NCI-H146 treated with DMSO at 0.1 percent for 48 hours (cell line): ENCODE measurements around the gene SLC22A31.
"Not testable (repeated sequence)": the region's sequence is repeated elsewhere in the genome, so short reads cannot be mapped to it uniquely, and the experiment has no call there.

Experiments used
- DNase-seq: peaks from one replicate; lab custom pipeline; 2025; ENCODE audit not compliant: unreplicated experiment; lab: John Stamatoyannopoulos, UW

Gene SLC22A31

DNA sequence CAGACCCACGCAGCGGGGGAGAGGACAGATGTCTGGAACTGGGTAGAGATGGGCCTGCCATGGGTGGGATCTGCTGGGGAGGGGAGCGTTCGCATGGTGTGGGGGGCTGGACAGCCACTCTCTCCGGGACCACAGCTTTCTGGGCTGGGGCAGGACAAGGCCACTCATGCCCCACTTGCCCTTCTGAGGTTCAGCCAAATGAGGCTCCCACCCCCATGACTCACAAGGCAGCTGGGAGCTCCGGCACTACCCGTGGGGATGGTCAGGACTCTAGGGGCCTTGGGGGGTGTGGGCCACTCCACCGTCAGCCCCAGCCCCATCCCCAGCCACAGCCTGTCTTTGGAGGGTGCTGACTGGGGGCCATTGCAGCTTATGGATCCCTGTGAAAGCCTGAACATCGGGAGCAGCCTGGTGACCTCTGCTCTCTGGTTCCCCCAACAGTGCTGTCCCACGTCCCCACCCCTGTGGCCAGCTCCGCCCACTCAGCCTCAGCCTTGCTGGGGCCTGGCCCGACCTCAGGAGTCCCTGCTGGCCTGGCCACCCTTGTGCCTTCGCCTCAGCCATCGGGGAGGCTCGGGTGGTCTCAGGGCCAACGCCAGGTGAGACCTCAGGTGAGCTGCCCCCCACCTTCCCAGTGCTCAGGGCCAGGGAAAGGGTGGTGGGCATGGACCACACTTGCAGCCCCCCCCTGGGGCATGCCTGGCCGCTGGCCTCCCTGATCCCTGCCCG is 33.5 kb downstream of the SLC22A31 start:
- DNase-seq = no peak

DNA sequence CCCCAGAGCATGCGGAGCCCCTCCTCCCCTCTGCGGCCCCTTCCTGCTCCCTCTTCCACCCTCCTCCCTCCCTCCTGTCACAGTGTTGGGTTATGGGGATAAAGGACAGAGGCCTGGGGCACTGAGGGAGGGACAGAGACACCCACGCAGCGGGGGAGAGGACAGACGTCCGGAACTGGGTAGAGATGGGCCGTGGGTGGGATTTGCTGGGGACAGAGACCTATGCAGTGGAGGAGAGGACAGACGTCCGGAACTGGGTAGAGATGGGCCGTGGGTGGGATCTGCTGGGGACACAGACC is 34.7 kb downstream of the SLC22A31 start:
- DNase-seq = not testable (repeated sequence)

DNA sequence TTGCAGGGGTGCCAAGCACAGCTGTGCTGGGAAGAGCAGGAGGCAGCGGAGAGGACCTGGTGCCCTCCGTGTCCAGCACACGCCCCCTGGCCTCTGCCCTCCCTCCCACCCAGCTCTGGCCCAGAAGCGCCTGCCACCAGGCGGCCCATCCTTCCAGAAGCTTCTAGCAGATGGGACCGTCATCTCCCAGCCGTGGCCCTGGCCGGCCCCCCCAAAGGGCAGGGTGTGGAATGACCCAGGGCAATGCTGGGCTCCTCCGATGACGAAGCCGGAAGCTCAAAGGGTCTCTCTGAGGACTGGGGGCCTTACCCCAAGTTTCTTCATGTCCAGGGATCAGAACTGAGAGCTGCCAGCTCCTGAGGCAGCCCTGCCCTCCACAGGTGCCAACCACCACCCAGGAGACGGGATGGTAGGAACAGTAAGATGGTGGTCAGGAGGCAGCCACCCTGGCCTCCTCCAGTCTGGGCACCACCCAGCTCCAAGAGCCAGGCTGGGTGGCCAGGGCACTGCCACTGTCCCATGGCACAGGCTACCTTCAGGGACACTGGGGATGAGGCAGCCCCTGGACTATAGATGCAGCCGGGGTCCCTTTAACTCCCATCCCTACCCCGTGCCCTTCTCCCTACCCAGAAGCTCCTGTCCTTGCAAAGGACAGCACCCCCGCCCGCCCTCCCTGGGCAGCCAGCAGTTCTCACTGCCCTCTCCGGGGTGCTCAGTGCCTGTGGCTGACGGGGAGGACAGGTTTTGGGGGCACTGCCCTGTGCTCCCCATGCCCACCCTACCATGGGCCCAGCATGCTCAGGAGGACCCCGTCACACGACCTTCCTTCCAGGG is 35.3 kb downstream of the SLC22A31 start:
- no peak for DNase-seq

DNA sequence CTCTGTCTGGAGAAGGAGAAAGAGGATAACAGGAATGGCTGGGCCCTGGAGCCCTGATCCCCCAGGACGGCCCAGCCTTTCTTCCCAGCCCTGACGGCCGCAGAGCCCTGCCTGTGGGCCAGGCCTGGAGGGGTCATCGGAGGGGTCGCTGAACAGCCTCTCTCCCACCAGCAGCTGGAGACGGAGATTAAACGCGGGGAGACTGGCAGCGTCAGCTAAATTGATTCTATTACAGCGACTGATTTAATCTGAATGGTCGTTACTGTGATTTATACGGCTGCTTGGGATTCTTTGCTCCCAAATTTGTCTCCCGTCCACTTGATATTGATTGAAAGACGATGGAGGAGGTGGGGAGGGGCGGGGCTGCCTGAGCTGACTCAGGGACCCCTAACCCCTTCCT is 35.9 kb downstream of the SLC22A31 start:
- no peak for DNase-seq

DNA sequence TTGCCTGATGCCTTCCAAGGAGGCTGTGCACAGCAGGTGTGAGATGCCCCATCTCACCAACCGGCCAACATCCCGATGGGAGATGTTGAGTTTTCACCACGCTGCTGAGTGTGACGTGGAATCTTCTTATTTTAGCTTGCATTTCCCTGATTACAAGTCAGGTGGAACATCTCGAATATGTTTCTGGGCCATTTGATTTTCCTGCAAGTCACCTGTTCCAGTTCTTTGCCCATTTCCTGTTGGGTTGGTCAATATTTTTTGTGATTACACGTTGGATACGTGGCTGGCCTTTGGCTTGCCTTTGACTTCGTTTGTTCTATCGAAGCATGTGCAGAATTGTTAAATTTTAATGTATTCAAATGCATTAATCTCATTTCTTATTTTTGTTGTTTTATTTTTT is 37.0 kb downstream of the SLC22A31 start:
- DNase-seq = no peak

DNA sequence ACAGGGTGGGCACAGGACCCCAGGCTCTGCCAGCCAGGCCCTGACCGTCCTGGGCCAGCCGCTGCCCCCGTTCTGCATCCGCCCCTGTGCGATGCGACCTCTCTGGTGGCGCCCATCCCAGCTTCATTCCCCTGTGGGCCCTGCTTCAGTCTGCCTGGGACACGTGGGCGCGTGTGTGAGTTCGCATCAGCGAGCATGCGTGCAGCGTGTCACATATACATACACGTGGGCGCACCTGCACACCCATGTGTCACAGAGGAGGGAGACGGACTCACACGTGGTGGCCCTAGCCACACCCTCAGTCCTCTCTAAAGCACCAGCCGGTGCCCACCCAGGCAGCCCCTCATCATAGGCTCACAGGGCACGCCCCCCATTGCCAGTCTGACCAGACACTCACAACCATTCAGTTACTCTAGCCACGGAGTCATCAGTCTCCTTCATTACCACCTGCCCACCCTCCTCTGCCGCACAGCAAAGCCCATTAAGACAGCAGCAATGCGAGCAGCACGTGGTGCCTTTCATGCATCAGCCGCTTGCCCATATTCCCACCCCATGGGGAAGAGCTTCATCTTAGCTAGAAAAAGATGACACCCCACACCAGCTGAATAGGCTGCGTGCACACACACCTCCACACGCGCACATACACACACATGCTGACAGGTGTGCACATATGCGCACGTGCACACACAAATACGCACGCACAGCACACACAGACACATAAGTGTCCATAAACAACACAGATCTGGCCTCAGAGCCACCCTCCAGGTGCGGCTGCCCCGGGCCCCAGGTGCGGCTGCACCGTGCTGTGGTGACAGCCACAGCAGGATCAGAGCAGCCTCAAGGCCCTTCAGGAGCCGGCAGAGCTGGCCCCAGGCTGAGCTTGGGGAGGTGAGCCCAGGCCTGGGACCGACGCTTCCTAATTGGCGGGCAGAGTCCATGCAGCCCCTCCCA is 38.3 kb downstream of the SLC22A31 start:
- no peak for DNase-seq

DNA sequence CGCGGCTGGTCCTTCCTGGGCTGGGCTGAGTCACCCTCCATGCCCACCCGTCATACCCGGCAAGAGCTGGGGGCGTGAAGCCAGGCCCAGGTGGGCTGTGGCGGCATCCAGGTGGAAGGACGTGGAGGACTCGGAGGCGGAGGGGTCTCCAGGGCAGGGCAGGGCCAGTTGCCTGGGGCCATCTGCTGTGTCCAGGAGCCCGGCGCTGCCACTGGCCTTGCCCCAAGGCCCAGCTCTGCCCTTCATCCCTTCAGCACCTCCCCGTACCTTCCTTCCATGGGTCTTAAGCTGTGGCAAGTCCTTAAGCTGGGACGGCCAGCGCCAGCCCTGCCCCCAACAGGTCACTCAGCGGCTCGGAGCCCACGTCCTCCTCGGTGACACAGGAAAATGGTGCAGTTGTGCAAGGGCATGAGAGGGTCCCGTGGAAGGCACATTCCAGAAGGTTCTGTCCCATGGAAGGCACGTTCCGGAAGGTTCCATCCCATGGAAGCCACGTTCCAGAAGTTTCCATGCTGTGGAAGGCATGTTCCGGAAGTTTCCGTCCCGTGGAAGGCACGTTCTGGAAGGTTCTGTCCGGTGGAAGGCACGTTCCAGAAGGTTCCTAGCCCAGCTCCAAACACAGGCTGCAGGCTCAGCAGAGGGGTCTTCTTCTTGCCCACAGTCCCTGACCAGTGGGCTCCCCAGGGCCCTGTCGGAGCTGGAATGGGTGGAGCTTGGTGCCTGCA is 39.2 kb downstream of the SLC22A31 start:
- DNase-seq = no peak

DNA sequence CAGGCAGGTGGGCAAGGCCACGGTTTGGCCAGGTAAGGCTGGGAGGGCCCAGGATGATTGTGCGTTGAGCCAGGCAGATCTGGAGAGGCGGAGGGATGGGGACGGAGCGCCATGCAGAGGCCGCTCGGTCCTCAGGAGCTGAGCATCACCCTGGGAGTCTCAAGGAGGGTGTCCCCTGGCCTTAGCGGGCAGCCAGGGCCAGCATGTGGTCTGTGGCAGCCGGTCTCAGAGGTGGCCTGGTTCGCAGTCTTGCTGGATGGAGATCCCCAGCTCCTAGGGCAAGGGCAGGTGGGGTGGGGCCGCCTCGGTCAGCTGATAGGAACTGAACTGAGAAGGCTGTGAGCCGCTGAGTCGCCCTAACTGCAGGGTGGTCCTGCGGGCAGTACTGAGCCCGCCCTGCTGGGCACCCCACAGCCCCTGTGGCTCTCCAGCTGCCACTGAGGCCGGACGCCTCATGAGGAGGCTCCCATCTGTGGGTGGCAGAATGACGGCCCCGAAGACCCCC is 40.4 kb downstream of the SLC22A31 start:
- no peak for DNase-seq

DNA sequence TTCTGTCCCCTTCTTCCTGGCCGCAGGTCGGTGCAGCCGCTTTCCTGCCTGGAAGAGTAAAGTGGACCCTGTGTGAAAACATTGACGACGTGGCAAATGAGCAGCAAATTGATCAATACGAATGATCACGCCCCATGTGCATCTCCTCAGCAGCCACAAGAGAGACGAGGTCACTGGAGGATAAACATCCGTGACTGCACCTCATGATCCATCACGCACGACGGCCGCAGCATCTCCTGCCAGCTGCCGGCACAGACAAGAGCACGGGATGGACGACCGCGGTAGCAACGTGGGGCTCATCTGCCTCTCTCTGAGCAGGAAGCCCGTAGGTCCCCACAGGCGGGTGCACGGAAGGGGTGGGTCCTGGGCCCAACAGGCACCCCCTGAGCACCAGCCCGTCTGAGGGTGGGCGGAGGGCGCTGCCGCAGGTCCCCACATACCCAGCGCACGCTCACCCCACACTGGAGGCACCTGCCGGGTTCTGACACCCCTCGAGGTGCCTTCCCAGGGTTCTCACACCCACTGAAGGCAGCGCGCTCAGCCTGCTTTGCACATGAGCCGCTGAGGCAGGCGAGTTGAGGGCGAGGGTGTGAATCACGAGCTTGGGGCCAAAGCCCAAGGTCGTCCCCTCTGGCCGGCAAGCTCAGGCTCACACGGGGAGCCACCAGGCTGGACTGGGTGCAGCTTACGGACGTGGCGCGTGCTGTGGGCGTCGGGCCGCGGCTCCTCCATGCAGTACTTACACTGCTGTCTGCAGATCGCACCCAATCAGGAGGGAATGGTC is 41.1 kb downstream of the SLC22A31 start:
- DNase-seq = no peak

DNA sequence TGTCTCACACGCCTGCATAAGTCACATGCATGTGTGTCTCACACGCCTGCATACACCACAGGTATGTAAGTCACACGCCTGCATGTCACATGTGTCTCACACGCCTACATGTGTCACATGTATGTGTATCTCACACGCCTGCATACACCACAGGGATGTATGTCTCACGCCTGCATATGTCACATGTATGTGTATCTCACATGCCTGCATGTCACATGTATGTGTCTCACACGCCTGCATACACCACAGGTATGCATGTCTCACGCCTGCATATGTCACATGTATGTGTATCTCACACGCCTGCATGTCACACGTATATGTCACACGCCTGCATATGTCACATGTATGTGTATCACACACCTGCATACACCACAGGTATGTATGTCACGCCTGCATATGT is 42.6 kb downstream of the SLC22A31 start:
- no peak for DNase-seq

DNA sequence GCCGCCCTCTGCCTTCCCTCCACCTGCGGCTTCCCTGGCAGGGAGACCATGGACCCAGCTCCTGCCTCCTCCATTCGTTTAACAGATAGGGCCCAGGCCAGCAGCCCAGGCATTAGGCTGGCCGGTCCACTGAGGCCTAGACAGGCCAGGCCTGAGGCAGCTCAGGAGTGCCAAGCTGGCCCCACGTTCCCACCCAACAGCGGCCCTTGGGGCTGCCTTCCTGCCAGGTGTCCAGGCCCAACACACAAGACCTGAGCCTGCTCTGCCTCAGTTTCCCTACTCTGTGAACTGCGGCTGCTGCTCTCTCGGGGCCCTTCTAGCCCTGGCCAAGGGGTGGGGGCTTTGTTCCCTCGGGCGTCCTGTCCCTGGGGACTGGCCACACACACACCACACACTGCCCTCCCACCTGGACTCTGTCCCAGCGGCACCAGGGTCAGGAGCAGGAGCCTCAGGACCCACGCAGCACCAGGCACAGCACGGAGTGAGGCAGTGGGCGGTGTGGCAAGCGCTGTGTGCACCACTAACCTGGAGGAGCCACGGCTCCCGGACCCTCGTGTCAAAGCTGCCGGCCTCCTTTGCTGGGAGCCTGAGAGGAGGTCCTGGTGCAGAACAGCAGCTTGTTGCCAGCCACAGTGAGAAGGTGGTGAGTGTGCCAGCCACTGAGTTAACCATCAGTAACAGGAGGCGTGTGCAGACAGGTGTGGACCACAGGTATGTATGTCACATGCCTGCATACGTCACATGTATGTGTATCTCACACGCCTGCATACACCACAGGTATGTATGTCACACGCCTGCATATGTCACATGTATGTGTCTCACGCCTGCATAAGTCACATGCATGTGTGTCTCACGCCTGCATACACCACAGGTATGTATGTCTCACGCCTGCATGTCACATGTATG is 43.3 kb downstream of the SLC22A31 start:
- no peak for DNase-seq

DNA sequence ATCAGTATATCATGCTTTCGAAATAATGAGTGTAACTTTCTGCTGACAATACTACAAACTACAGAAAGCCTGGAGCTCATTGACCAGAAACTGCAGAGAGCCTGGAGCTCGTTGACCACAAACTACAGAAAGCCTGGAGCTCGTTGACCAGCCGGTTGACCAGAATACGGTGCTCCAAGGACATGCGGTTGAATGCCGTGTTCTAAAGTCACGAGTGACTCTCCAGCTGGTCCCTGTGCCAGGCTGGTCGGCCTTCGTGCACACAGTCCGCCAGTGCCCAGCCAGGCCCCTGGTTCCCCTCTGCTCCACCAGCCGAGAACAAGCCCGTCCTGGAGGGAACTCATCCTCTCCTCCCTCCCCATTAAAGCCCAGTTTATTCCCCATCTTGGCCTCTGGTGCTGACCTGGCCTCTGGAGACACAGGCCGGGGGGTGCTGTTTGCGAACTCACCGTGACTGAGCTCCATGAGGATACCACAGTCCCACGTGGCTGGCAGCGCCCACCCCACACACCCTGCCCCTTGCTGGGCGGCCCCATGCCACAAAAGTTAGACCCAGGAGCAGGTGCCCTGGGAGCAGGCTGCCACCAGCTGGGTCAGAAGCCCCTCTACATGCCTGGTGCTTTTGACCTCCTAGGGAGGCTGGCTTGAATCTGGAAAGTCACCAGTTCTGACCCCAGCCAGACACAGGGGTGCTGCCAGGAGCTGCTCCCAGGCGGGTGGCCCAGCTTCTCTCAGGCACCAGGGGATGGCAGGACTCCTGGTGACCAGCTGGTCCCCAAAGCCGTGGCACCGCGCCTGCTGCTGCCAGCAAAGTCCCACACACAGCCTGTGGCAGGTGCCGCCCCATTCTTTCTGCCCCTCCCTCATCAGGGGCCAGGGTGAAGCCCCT is 44.2 kb downstream of the SLC22A31 start:
- no peak for DNase-seq

DNA sequence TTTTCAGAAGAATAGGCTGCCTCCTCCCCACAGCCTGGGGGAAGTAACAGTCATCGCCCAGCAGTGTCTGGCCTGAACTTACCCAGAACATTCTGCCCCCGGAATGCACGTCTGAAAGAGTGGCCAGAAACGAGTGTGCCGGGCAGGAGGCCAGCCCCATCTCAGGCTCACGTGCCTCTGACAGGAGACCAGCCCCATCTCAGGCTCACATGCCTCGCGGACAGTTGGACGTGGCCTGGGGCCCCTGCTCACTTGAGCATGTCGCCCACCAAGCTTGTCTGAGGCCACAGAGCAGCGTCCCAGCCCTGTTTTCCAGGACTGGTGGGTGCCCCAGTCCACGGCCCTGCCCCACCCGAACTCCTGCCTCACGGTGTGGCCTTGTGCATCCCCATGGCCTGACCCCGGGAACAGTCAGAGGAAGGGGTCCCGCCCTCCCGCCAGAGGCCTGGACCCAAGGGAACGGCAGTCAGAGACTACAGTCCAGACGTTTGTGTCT is 45.1 kb downstream of the SLC22A31 start:
- DNase-seq = no peak

DNA sequence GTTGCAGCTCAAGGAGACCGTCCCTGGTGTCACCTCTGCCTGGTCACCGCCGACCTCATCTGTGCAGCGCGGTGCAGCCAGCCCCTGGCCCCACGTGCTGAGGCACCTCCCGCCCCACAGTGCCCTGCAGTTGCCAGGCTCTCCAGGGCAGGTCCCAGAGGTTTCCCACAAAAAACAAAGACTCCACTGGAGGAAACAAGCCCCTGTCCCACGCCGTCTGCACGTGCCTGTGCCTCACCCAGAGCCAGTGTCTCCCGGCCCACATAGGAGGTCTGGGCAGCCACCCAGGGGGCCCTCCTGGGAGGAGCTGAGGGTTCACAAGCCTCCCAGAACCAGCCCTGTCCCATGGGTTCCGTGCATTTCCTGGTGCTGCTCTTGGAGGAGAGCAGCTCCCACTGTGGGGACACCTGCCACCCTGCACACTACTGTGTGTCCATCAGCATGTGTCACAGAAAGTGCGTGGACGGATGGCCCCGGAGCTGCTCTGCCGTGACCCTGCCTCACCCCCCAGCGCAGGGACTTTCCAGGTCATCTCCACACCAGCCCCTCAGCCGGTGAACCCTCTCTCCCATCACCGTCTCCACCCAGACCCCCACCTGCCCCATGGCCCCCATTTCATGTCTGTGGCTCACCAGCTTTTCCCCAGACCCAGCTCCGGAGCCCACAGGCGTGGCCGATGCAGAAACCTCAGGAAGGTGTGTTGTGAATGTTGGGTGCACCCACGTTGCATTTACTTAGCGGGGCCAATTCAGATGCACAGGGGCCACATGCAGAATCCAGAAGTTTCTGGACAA is 45.8 kb downstream of the SLC22A31 start:
- no peak for DNase-seq

DNA sequence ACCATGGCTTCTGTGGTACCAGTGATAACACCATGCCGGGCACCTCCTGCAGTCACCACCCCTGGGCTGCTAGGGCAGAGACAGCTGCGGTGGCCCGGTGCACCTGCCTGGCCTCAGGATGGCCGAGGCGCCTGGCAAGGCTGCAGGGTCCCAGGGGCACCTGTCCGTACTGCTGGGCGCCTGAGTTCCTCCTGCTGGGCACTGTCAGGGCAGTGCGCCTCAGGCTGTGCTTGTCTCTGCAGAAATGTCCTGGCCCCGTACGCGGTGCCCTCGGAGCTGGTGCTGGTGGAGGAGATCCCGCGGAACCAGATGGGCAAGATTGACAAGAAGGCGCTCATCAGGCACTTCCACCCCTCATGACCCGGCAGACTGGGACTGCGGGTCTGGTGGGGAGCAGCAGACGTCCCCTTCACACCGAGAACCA is 46.5 kb downstream of the SLC22A31 start:
- DNase-seq = no peak

DNA sequence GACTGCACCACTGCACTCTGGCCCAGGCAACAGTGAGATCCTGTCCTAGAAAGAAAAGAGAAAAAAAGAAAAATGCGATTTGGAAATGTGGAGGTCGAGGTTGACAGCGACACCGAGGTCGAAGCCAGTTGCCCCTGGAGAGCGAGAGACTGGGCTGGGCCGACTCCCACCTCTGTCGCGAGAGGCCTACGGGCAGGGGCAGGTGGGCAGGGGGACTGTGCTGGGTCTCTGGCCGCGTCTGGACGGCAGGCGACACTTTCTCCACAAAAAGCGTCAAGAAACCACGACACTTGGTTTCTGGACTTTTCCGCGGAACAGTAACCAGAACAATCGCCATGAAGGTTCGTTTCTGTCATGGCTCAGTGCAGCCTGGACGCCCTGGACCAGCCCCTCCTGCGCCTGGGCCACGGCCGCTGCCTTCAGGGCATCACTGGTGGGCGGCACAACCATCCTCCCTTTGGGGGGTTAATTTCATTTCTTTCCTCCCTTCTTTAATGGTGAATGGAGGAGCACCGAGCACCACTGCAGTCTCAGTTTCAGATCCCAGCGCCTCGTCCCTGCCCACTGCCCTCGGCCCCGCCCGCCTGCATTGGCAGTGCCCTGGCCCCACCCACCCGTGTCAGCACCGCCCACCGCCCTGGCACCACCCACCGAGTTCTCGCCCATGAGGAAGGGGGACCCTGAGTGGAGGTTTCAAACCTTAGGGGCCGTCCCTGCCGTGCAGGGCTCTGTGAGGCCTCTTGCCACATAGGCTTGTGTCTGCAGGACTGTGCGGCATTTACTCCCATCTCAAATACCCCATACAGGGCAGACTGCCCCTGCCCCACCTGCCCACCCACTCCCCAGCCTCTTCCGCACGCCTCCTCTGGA is 47.3 kb downstream of the SLC22A31 start:
- DNase-seq = no peak
